NCI-H345 treated with DMSO at 0.1 percent for 48 hours (cell line): ENCODE data around the gene HEATR3.

Experiments
- DNase-seq: peaks from one replicate; lab custom pipeline; 2025; ENCODE audit not compliant: unreplicated experiment; lab: John Stamatoyannopoulos, UW

HEATR3 gene

DNA sequence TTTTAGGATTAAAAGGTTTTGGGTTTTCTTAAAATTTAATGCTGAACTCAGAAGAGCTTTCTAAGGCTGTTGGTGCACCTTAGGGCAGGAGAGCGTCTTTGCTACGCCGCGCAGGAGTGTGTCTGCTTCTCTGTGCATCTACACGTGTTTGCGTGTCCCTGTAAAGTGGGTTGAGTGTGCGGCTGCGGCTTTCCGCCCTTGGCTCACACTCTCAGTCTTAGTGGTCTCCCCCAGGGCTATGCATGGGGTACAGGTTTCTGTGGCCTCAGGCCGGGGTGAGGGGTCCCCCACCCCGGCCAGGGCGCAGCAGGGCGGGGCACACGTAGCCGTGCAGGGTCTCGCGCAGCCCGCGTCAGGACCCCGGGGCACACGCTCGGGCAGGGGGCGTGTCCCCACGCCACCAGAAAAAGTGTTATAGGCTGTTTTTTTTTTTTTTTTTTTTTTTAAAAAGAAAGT is 86.6 kb downstream of the HEATR3 start:
- DNase-seq, result no peak

DNA sequence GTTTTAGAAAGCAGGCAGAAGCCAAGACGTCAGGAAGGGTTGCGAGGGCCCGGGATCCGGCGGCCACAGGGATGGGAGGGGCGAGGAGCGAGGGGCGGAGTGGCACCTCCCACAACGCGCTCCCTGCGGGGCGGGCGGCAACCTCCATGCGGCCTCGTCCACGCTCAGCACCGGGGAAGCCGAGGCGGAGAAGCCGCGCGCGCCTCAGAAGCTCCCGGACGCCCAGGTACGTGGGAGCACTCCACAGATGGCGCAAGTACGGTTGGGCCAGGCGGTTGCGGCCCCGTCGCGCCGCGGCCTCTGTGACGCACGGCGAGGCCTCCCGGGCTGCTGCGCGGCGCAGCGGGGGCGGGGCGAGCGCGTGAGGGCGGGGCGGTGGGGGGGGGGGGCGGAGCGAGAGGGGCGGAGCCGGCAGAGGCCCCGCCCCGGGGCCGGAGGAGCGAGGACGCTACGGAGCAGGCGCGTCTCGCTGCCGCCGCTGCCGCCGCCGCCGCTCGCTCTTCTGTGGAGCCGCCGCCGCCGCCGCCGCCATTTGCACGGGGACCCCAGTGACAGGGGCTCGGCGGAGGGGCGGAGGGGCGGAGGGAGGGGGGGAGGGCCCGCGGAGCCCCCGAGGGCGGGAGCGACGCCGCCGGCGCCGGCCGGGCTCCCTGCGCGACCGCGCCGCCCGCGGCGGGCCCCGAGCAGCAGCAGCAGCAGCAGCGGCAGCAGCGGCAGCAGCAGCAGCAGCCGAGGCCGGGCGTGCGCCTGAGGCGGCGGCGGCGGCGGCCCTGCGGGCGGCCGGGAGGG is 87.2 kb downstream of the HEATR3 start, which contains the start of gene TENT4B:
Gene TENT4B, plus strand, starts transcription at position 500 of the 789 bp plus-strand sequence. CDS start 316 bp downstream, outside the sequence.
- peak; percentile 21 for DNase-seq

DNA sequence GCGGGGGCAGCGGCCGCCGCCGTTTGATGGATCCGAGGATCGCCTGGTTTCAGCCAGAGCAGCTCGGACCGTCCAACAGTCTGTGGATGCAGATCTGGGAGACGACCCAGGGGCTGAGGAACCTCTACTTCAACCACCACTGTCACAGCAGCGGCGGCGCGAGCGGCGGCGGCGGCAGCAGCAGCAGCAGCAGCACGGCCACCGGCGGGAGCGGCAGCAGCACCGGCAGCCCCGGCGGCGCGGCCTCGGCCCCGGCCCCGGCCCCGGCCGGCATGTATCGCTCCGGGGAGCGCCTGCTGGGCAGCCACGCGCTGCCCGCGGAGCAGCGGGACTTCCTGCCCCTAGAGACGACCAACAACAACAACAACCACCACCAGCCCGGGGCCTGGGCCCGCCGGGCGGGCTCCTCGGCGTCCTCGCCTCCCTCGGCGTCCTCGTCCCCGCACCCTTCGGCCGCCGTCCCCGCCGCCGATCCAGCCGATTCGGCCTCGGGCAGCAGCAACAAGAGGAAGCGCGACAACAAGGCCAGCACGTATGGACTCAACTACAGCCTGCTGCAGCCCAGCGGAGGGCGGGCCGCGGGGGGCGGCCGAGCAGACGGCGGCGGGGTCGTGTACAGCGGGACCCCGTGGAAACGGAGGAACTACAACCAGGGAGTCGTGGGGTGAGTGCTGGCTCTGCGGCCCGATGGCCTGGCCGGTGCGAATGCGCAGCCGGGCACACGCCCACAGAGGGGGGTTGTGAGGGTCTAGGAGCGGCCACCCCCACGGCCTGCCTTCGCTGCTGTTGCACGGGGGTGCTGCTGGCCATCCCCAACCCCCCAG is 88.0 kb downstream of the HEATR3 start:
- no peak for DNase-seq

DNA sequence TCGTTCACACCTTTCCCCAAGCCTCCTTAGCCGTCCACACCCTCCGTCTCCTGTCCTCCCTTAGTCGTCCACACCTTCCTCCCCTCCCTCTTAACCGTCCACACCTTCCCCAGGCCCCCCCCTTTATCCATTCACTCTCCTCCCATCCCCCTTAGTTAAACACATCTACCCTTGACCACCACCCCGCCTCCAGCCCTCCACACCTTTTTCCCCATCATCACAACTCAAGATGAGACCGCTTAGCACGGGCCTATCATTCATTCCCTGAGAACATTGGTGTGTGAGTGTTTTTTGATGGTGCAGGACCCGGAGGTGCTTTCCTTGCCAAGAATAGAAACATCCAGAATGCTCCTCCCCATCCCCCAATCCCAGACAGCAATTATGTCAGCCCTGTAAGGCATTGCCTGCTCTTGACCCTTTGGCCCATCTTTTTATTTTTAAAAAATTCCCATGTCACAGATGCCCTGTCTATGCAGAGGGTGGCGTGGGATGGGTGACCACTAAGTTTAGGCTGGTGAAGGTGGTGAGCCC is 88.7 kb downstream of the HEATR3 start:
- DNase-seq, result no peak

DNA sequence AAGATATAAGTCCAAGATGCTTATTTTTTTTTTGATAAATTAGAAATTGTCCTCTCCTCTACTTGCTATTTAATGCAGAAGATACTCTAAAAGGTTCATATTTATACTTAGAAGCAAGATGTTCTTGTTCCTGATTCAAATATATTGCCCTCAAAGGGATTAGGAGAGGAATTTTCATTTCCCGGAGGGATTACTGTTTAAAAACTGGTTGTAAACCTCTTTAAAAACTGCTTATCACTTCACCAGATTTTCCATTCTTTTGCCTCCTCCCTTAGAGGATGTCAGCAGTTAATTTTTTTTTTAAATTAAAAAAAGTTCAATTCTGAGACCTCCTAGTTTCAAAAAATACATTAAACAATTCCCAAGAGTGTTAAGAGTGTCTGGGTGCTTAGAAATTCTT is 90.2 kb downstream of the HEATR3 start:
- no peak for DNase-seq
